ENCODE results near the gene CLDN22. TPM values are rescaled to one million over a fixed set of nuclear protein-coding genes. Genes with fewer than 3 reads are reported as not detected.

CLDN22 gene
- total RNA-seq, 2 donors from 2014 or later = not detected

GRCh38 chr4:183349673-183350072 lies 29.6 kb upstream of the CLDN22 start:
- H3K27me3 ChIP-seq = no peaks in the 10 kb centered on the region
- no peaks in the 10 kb centered on the region for H3K9me3 ChIP-seq
- intact Hi-C loops (cut with DNase I) = no loop called here
- no peak for TF ChIP-seq CTCF (IDR thresholded peaks at IDR 0.05)
- no peak overlapping the region for H3K4me3 ChIP-seq
- H3K9ac ChIP-seq (ENCODE audit: low read depth in 2 of 2, low read length in 2 of 2) = no peak overlapping the region
- no peak overlapping the region for H3K27ac ChIP-seq
- H3K36me3 ChIP-seq = no peaks in the 10 kb centered on the region
- H3K4me1 ChIP-seq = no peaks in the 10 kb centered on the region
- DNase-seq = no peak

- H3K27ac ChIP-seq = no peak overlapping the region
- H3K36me3 ChIP-seq = no peaks in the 10 kb centered on the region
- intact Hi-C loops (cut with DNase I) = no loop called here
- no peak for DNase-seq
- H3K9me3 ChIP-seq = no peaks in the 10 kb centered on the region
- no peaks in the 10 kb centered on the region for H3K4me1 ChIP-seq
- TF ChIP-seq CTCF (IDR thresholded peaks at IDR 0.05) = no peak
- H3K27me3 ChIP-seq = no peaks in the 10 kb centered on the region
- H3K9ac ChIP-seq (ENCODE audit: low read depth in 2 of 2, low read length in 2 of 2) = no peak overlapping the region
- H3K4me3 ChIP-seq = no peak overlapping the region
These were observed 28.9 kb upstream of the CLDN22 start for GRCh38 chr4:183348706-183349659.

GRCh38 chr4:183348136-183348535 lies 28.1 kb upstream of the CLDN22 start:
- H3K4me1 ChIP-seq = no peaks in the 10 kb centered on the region
- H3K36me3 ChIP-seq = no peaks in the 10 kb centered on the region
- no peak for TF ChIP-seq CTCF (IDR thresholded peaks at IDR 0.05)
- H3K9me3 ChIP-seq = no peaks in the 10 kb centered on the region
- H3K4me3 ChIP-seq = no peak overlapping the region
- H3K27ac ChIP-seq = no peak overlapping the region
- intact Hi-C loops (cut with DNase I) = no loop called here
- no peaks in the 10 kb centered on the region for H3K27me3 ChIP-seq
- H3K9ac ChIP-seq (ENCODE audit: low read depth in 2 of 2, low read length in 2 of 2) = no peak overlapping the region
- DNase-seq = no peak

GRCh38 chr4:183347566-183347965 lies 27.5 kb upstream of the CLDN22 start:
- TF ChIP-seq CTCF (IDR thresholded peaks at IDR 0.05) = no peak
- Histone ChIP-seq H3K9ac (ENCODE audit: low read depth in 2 of 2, low read length in 2 of 2) (no peak overlapping the region), H3K36me3 (no peaks in the 10 kb centered on the region), H3K27ac (no peak overlapping the region), H3K9me3 (no peaks in the 10 kb centered on the region), H3K4me1 (no peaks in the 10 kb centered on the region), H3K27me3 (no peaks in the 10 kb centered on the region), H3K4me3 (no peak overlapping the region)
- intact Hi-C loops (cut with DNase I) = no loop called here
- DNase-seq = no peak

GRCh38 chr4:183347146-183347545 lies 27.1 kb upstream of the CLDN22 start:
- no peak for TF ChIP-seq CTCF (IDR thresholded peaks at IDR 0.05)
- no peaks in the 10 kb centered on the region for H3K36me3 ChIP-seq
- H3K27ac ChIP-seq = no peak overlapping the region
- no peaks in the 10 kb centered on the region for H3K9me3 ChIP-seq
- intact Hi-C loops (cut with DNase I) = no loop called here
- no peak overlapping the region for H3K9ac ChIP-seq (ENCODE audit: low read depth in 2 of 2, low read length in 2 of 2)
- H3K27me3 ChIP-seq = no peaks in the 10 kb centered on the region
- no peak overlapping the region for H3K4me3 ChIP-seq
- no peaks in the 10 kb centered on the region for H3K4me1 ChIP-seq
- no peak for DNase-seq

Data from colonic mucosa (tissue), 4 donors.